ENCODE measurements around the gene PDE9A. TPM values are rescaled to one million over a fixed set of nuclear protein-coding genes. Genes with fewer than 3 reads are reported as not detected.

Gene PDE9A
- total RNA-seq, 1 donor from 2014 or later = 27.4 TPM

DNA sequence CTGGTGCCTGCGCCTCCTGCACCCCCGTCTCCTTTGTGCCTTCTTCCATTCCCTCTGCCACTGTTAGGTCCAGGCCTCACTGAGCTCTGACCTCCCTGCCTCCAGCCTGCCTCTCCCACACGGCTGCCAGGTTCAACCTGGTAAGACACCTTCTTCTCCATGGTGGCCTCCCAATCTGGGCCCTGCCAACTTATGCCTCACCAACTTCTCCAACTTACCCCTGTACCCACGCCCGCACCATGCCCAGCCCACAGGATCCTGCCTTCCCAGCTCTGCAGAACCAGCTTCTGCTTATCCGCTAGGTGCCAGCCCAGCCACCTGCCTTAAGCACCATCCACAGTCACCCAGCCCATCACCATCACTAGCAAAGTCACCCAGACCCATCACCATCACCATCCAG lies 37.2 kb downstream of the PDE9A start:
- Mint-ChIP-seq H3K27me3 (ENCODE audit: low read depth) (no peaks in the 10 kb centered on the region), H3K36me3 (peaks cover 26% of the 10 kb centered on the region), H3K27ac (no peak overlapping the region), H3K4me3 (no peak overlapping the region), H3K4me1 (peaks cover 4% of the 10 kb centered on the region), H3K9me3 (no peaks in the 10 kb centered on the region)
- no peak for TF ChIP-seq CTCF (IDR thresholded peaks at IDR 0.05; ENCODE audit: unreplicated experiment)
- no peak for DNase-seq (ENCODE audit: low spot score in 2 of 2, unreplicated experiment in 2 of 2)

DNA sequence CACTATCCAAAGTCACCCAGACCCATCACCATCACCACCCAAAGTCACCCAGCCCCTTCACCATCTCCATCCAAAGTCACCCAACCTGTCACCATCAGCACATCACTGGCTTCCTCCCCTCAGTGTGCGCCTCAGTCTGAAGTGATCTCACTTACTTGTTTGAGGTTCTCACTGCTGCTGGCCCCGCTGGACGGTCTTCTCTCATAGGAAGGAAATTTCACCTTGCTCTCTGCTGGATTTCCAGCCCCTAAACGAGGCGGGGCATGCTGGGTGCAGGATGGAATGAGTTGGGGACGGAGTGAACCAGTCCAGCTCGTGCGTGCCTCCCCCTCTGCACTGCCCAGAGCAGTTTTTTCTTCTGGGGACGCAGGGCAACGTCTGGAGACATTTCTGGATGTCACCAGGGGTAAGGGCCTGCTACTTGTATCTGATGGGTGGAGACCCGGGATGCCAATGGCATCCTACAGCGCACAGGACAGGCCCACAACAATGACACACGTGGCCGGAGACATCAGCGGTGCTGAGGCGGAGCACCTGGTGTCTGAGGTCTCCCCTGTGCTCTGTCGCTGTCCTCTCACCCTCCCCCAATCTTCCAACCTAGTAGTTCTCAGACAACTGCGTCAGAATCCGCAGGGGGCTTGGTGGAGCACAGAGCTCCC lies 38.6 kb downstream of the PDE9A start:
- H3K4me1 Mint-ChIP-seq = peaks cover 5% of the 10 kb centered on the region
- TF ChIP-seq CTCF (IDR thresholded peaks at IDR 0.05; ENCODE audit: unreplicated experiment) = no peak
- H3K36me3 Mint-ChIP-seq = peaks cover 21% of the 10 kb centered on the region
- no peaks in the 10 kb centered on the region for H3K9me3 Mint-ChIP-seq
- DNase-seq (ENCODE audit: low spot score in 2 of 2, unreplicated experiment in 2 of 2) = no peak
- H3K27me3 Mint-ChIP-seq (ENCODE audit: low read depth) = no peaks in the 10 kb centered on the region
- H3K4me3 Mint-ChIP-seq = no peak overlapping the region
- no peak overlapping the region for H3K27ac Mint-ChIP-seq

GRCh38 chr21:42692688-42693087 lies 39.3 kb downstream of the PDE9A start:
- Mint-ChIP-seq H3K4me3 (no peak overlapping the region), H3K4me1 (peaks cover 5% of the 10 kb centered on the region), H3K36me3 (peaks cover 22% of the 10 kb centered on the region), H3K9me3 (no peaks in the 10 kb centered on the region), H3K27ac (no peak overlapping the region), H3K27me3 (ENCODE audit: low read depth) (no peaks in the 10 kb centered on the region)
- TF ChIP-seq CTCF (IDR thresholded peaks at IDR 0.05; ENCODE audit: unreplicated experiment) = no peak
- DNase-seq (ENCODE audit: low spot score in 2 of 2, unreplicated experiment in 2 of 2) = no peak

DNA sequence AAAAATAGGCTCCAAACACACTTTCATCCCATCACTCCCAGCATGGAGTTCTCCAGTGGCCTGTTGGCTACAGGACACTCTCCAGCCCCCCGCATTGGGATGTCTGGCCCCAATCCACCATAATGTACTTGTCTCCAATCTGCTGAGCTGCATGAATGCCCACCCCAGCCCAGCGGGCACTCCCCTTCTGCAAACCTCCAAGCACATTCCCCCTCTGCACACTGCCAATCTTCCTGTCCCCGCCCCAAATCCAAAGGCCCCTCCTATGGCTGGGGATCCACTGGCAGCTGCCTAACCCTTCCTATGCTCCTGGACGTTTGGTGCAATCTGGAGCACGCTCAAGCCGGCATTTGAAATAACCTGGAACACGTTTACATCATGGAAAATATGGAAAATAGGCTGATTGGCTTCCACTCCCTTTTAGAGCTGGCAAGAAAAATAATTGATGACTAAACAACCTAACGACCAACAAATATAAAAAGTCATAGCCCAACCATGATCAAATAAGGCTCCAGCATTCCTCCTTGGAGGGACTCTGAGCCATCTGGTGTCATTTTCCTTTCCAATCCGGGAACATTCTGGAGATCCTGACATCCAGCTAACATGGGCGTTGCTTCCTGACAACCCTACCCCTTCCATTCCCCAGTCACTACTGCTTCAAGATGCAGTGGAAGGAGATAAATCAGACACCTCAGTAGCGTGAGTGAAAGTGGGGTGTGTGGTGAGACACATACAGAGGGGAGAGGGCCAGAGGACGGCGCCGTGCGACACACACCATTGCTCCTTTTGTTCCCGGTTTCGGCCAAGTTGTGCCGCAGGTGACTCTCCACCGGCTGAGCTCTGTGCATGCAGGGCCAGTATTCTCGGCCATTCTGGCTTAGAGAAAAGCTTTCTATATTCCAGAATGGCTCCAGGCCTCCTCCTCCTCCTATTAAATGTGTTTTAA lies 41.6 kb downstream of the PDE9A start:
- H3K4me3 Mint-ChIP-seq = no peak overlapping the region

More for the DNA sequence above, 41.6 kb downstream of the PDE9A start:
- peaks cover 20% of the 10 kb centered on the region for H3K36me3 Mint-ChIP-seq
- no peaks in the 10 kb centered on the region for H3K27me3 Mint-ChIP-seq (ENCODE audit: low read depth)
- no peak for DNase-seq (ENCODE audit: low spot score in 2 of 2, unreplicated experiment in 2 of 2)
- no peaks in the 10 kb centered on the region for H3K9me3 Mint-ChIP-seq
- no peak for TF ChIP-seq CTCF (IDR thresholded peaks at IDR 0.05; ENCODE audit: unreplicated experiment)
- peaks cover 5% of the 10 kb centered on the region for H3K4me1 Mint-ChIP-seq
- no peak overlapping the region for H3K27ac Mint-ChIP-seq

Data from mesothelial cell of epicardium (in vitro differentiated cells).